ENCODE measurements around the gene NT5DC4.

GRCh38 chr2:112754564-112754963 is 33.7 kb downstream of the NT5DC4 start:
- TF ChIP-seq CTCF (IDR thresholded peaks at IDR 0.05) (no peak), POLR2A (IDR thresholded peaks at IDR 0.05) (no peak)

All from testis (tissue), 2 donors.